Activated CD4-positive, alpha-beta memory T cell treated with anti-CD3 and anti-CD28 coated beads for 36 hours (primary cell): Measurements from ENCODE around the gene UGT1A7. TPM values are rescaled to one million over a fixed set of nuclear protein-coding genes. Genes with fewer than 3 reads are reported as not detected.

Experiments used
- CTCF ChIA-PET: fragments of 350-600 bp; sonication (Branson Sonifier 250); formaldehyde crosslinking; loops from one replicate; lab custom pipeline; 2021; ENCODE audit warnings: antibody characterized with exemption, inconsistent platforms; lab: Charles Lee
- POLR2A ChIA-PET: fragments of 350-600 bp; sonication (Branson Sonifier 250); formaldehyde crosslinking; loops from one replicate; lab custom pipeline; 2021; ENCODE audit warnings: antibody characterized with exemption; lab: Charles Lee
- DNase-seq: peaks from one replicate; pipeline ENCODE4 v3.0.0-alpha.2; 2020
- H3K27ac Mint-ChIP-seq: one replicate; pipeline ENCODE4 v1.8.0; 2021; ENCODE audit warnings: mixed read lengths
- H3K27me3 Mint-ChIP-seq: one replicate; pipeline ENCODE4 v1.8.0; 2021; ENCODE audit warnings: mixed read lengths
- H3K36me3 Mint-ChIP-seq: one replicate; pipeline ENCODE4 v1.8.0; 2021; ENCODE audit warnings: mixed read lengths
- H3K4me1 Mint-ChIP-seq: one replicate; pipeline ENCODE4 v1.8.0; 2021; ENCODE audit warnings: low read depth, mixed read lengths
- H3K4me3 Mint-ChIP-seq: one replicate; pipeline ENCODE4 v1.8.0; 2021; ENCODE audit warnings: mild to moderate bottlenecking, mixed read lengths
- H3K9me3 Mint-ChIP-seq: one replicate; pipeline ENCODE4 v1.8.0; 2021; ENCODE audit warnings: mixed read lengths
- intact Hi-C: fragments of 100-400 bp; cut with micrococcal nuclease; formaldehyde crosslinking; loops from one replicate; pipeline ENCODE4 v1.15.1; 2023
- total RNA-seq, 2 experiments: library from RNA; stranded (reverse); gene quantifications; one replicate each; pipeline ENCODE4 v1.2.3, GENCODE V29; 2021

Gene UGT1A7
- total RNA-seq, 2 experiments from 2014 or later: not detected

GRCh38 chr2:233820774-233821105, 139.0 kb downstream of the UGT1A7 start:
- Mint-ChIP-seq H3K4me3 (no peak overlapping the region), H3K27ac (no peak overlapping the region), H3K36me3 (no peaks in the 10 kb centered on the region), H3K9me3 (no peaks in the 10 kb centered on the region), H3K4me1 (no peaks in the 10 kb centered on the region), H3K27me3 (peaks cover 5% of the 10 kb centered on the region)
- ChIA-PET POLR2A (no interaction called here), CTCF (no interaction called here)
- DNase-seq: peak; percentile 0
- intact Hi-C loops: no loop called here

- intact Hi-C loops: no loop called here
- Mint-ChIP-seq H3K4me1 (no peaks in the 10 kb centered on the region), H3K27me3 (peaks cover 5% of the 10 kb centered on the region), H3K9me3 (peaks cover 2% of the 10 kb centered on the region), H3K4me3 (no peak overlapping the region), H3K27ac (no peak overlapping the region), H3K36me3 (no peaks in the 10 kb centered on the region)
- no peak for DNase-seq
- CTCF ChIA-PET: no interaction called here
- POLR2A ChIA-PET: no interaction called here
Observed at GRCh38 chr2:233821196-233821595, 139.5 kb downstream of the UGT1A7 start.

- Mint-ChIP-seq H3K4me1 (no peaks in the 10 kb centered on the region), H3K36me3 (no peaks in the 10 kb centered on the region), H3K27ac (no peak overlapping the region), H3K9me3 (peaks cover 3% of the 10 kb centered on the region), H3K27me3 (peaks cover 5% of the 10 kb centered on the region), H3K4me3 (no peak overlapping the region)
- intact Hi-C loops: no loop called here
- no peak for DNase-seq
- ChIA-PET POLR2A (no interaction called here), CTCF (no interaction called here)
Observed at GRCh38 chr2:233821709-233822100, 140.0 kb downstream of the UGT1A7 start.

- Mint-ChIP-seq H3K27ac (no peak overlapping the region), H3K9me3 (peaks cover 3% of the 10 kb centered on the region), H3K27me3 (peaks cover 5% of the 10 kb centered on the region), H3K4me1 (no peaks in the 10 kb centered on the region), H3K4me3 (no peak overlapping the region), H3K36me3 (no peaks in the 10 kb centered on the region)
- intact Hi-C loops: no loop called here
- peak; percentile 4 for DNase-seq
- ChIA-PET CTCF (no interaction called here), POLR2A (no interaction called here)
Observed at GRCh38 chr2:233822101-233822771, 140.5 kb downstream of the UGT1A7 start.

Other genes starting within 250 kb of the UGT1A7 start
- gene USP40, start 115.1 kb upstream of the UGT1A7 start, total RNA-seq: 10 to 100 TPM; 19.3 to 21.5 TPM
- not detected for gene UGT1A8, start 64.3 kb upstream of the UGT1A7 start, total RNA-seq
- not detected for gene UGT1A10, start 45.5 kb upstream of the UGT1A7 start, total RNA-seq
- not detected for gene UGT1A9, start 10.0 kb upstream of the UGT1A7 start, total RNA-seq
- gene UGT1A6, start 11.0 kb downstream of the UGT1A7 start, total RNA-seq: not detected
- gene UGT1A5, start 31.0 kb downstream of the UGT1A7 start, total RNA-seq: not detected
- not detected for gene UGT1A4, start 36.8 kb downstream of the UGT1A7 start, total RNA-seq
- gene UGT1A3, start 47.1 kb downstream of the UGT1A7 start, total RNA-seq: not detected
- gene UGT1A1, start 78.4 kb downstream of the UGT1A7 start, total RNA-seq: not detected
- not detected for gene MROH2A, start 96.4 kb downstream of the UGT1A7 start, total RNA-seq
- gene HJURP, start 172.6 kb downstream of the UGT1A7 start, total RNA-seq: 100 to 1,000 TPM in 1 of 2 experiments, 10 to 100 TPM in 1; 98.4 to 102 TPM
- not detected for gene TRPM8, start 235.5 kb downstream of the UGT1A7 start, total RNA-seq